Endothelial cell of umbilical vein (primary cell): ENCODE results near the gene SYTL2. TPM values are rescaled to one million over a fixed set of nuclear protein-coding genes. Genes with fewer than 3 reads are reported as not detected.

Experiments used
- BruUV-seq: library from RNA; stranded (reverse); fragments of 400-500 nt; replicated peaks from 2 replicates; lab custom pipeline; 2021; lab: Mats Ljungman, UMichigan
- CTCF ChIA-PET: fragments of 300-600, 350-600 bp; sonication (Branson Sonifier 250); formaldehyde crosslinking; loops from one replicate; lab custom pipeline; 2021; ENCODE audit warnings: antibody characterized with exemption, inconsistent platforms; lab: Charles Lee
- POLR2A ChIA-PET: fragments of 300-600, 350-600 bp; sonication (Branson Sonifier 250); formaldehyde crosslinking; loops from one replicate; lab custom pipeline; 2021; ENCODE audit warnings: antibody characterized with exemption, inconsistent platforms; lab: Charles Lee
- DNase-seq: peaks from one replicate; pipeline ENCODE4 v3.0.0-alpha.2; 2011; ENCODE audit warnings: low read depth, low spot score
- FAIRE-seq: peaks from 2 replicates; lab custom pipeline; 2011; peaks lifted over from hg19 to GRCh38; lab: Jason Lieb, UNC
- H2AFZ ChIP-seq: 2 replicates; pipeline ENCODE4 v1.6.0; 2012; ENCODE audit warnings: low read depth, low read length, control low read depth, inconsistent platforms
- H3K27ac ChIP-seq: 2 replicates; pipeline ENCODE4 v1.5.1; 2011; ENCODE audit warnings: low read depth, mild to moderate bottlenecking, control low read depth, low read length, moderate library complexity; ENCODE audit not compliant: insufficient read depth
- H3K27me3 ChIP-seq, 2 experiments: 2 replicates each; pipeline versions ENCODE4 v1.6.0 to v1.6.1; 2011; ENCODE audit warnings: low read length in 2 of 2, mixed read lengths in 1 of 2; ENCODE audit not compliant: control insufficient read depth in 2 of 2, insufficient read depth in 2 of 2
- H3K36me3 ChIP-seq, 2 experiments: 2 replicates in 1 of 2; 3 replicates in 1 of 2; pipeline ENCODE4 v1.5.1; 2011; ENCODE audit warnings: low read length in 2 of 2, mild to moderate bottlenecking in 1 of 2, moderate library complexity in 1 of 2; ENCODE audit not compliant: control insufficient read depth in 2 of 2, insufficient read depth in 2 of 2; ENCODE audit errors: extremely low read depth in 1 of 2
- H3K4me1 ChIP-seq: 3 replicates; pipeline ENCODE4 v1.5.1; 2011; ENCODE audit warnings: mild to moderate bottlenecking, low read length; ENCODE audit not compliant: control insufficient read depth, insufficient read depth; ENCODE audit errors: extremely low read depth
- H3K4me2 ChIP-seq: 2 replicates; pipeline ENCODE4 v1.6.1; 2011; ENCODE audit warnings: low read length, control low read depth, mixed read lengths; ENCODE audit not compliant: insufficient read depth
- H3K4me3 ChIP-seq, 3 experiments: fragments of 200-600 bp in 1 of 3; sonication (generic), shearing (Covaris generic) in 1 of 3; replicated peaks in 1 of 3; 2 replicates each; pipeline ENCODE4 v1.5.1; 2011 to 2016; ENCODE audit warnings: control low read depth in 3 of 3, low read length in 3 of 3, mild to moderate bottlenecking in 2 of 3, inconsistent platforms in 1 of 3, low read depth in 1 of 3, moderate library complexity in 1 of 3; ENCODE audit not compliant: insufficient read depth in 1 of 3
- H3K79me2 ChIP-seq: 2 replicates; pipeline ENCODE4 v1.6.0; 2012; ENCODE audit warnings: low read length, inconsistent platforms; ENCODE audit not compliant: control insufficient read depth, insufficient read depth
- H3K9ac ChIP-seq: replicated peaks from 2 replicates; pipeline ENCODE3; 2011; ENCODE audit warnings: low read length, control low read depth; ENCODE audit not compliant: insufficient read depth; ENCODE audit errors: extremely low read depth
- H3K9me1 ChIP-seq: replicated peaks from 3 replicates; pipeline ENCODE4 v1.6.0; 2011; ENCODE audit warnings: mild to moderate bottlenecking, low read length; ENCODE audit not compliant: control insufficient read depth, insufficient read depth; ENCODE audit errors: extremely low read depth
- H3K9me3 ChIP-seq: replicated peaks from 2 replicates; pipeline ENCODE4 v1.5.1; 2012; ENCODE audit warnings: low read length, inconsistent platforms; ENCODE audit not compliant: control insufficient read depth, insufficient read depth
- H4K20me1 ChIP-seq: replicated peaks from 2 replicates; pipeline ENCODE3; 2011; ENCODE audit warnings: mild to moderate bottlenecking, low read length; ENCODE audit not compliant: control insufficient read depth, insufficient read depth; ENCODE audit errors: extremely low read depth
- EZH2 ChIP-seq: IDR thresholded peaks from 2 replicates; pipeline ENCODE4 v1.6.1; 2012; ENCODE audit warnings: borderline replicate concordance, low read depth, mild to moderate bottlenecking, moderate library complexity, low read length, inconsistent platforms; ENCODE audit not compliant: severe bottlenecking
- FOS ChIP-seq: IDR thresholded peaks from 2 replicates; pipeline ENCODE4 v1.6.1; 2011; ENCODE audit warnings: mild to moderate bottlenecking, low read length, moderate library complexity, borderline replicate concordance; ENCODE audit not compliant: insufficient read depth
- GATA2 ChIP-seq: IDR thresholded peaks from 2 replicates; pipeline ENCODE4 v1.7.0; 2011; ENCODE audit warnings: low read depth, mild to moderate bottlenecking, moderate library complexity, mixed read lengths, low read length; ENCODE audit not compliant: insufficient read length, insufficient read depth
- JUN ChIP-seq: IDR thresholded peaks from 2 replicates; pipeline ENCODE4 v1.6.1; 2011; ENCODE audit warnings: borderline replicate concordance, low read depth; ENCODE audit not compliant: insufficient read length, insufficient read depth
- MAX ChIP-seq: IDR thresholded peaks from 2 replicates; pipeline ENCODE4 v1.6.1; 2011; ENCODE audit not compliant: insufficient read depth, insufficient read length
- MYC ChIP-seq: IDR thresholded peaks from one replicate; pipeline ENCODE4 v1.6.1; 2011; ENCODE audit warnings: mild to moderate bottlenecking, low read depth, low read length
- POLR2A ChIP-seq: IDR thresholded peaks from 2 replicates; pipeline ENCODE4 v1.6.1; 2012; ENCODE audit warnings: low read depth, mild to moderate bottlenecking, control low read depth, low read length
- POLR2AphosphoS5 ChIP-seq: IDR thresholded peaks from 2 replicates; pipeline ENCODE4 v1.6.1; 2012; ENCODE audit warnings: low read depth, mild to moderate bottlenecking, control low read depth, low read length, moderate library complexity; ENCODE audit not compliant: insufficient read depth
- dilution Hi-C: fragments of 300-500 bp; cut with MboI; formaldehyde crosslinking; loops from one replicate; pipeline ENCODE4 v1.15.0; 2019; ENCODE audit warnings: low sequenced_read_pairs; ENCODE audit not compliant: extremely low pct_ligation_motif_present
- intact Hi-C: fragments of 100-400 bp; cut with micrococcal nuclease; formaldehyde crosslinking; loops from one replicate; pipeline ENCODE4 v1.10.0; 2022
- polyA plus RNA-seq, 4 experiments: library from polyadenylated mRNA; depleted of rRNA in 3 of 4; stranded (reverse) in 3 of 4; unstranded in 1 of 4; fragments of >200 nt; gene quantifications; 2 replicates each; pipeline versions ENCODE4 v1.2.1 to v1.2.3, GENCODE V29; 2011 to 2012; ENCODE audit warnings: missing spikeins in 1 of 4
- total RNA-seq: library from RNA; stranded (reverse); gene quantifications from 2 replicates; pipeline ENCODE4 v1.2.3, GENCODE V29; 2021
- TF ChIP-seq, protein P1 (sequence below), 2 donors: IDR thresholded peaks; 1 replicate in 1 of 2; 2 replicates in 1 of 2; pipeline ENCODE4 v1.5.1; 2011; ENCODE audit warnings: low read length in 2 of 2, mild to moderate bottlenecking in 2 of 2, moderate library complexity in 2 of 2, control low read depth in 1 of 2, inconsistent platforms in 1 of 2, low read depth in 1 of 2; ENCODE audit not compliant: insufficient read depth in 1 of 2; ENCODE audit errors: extremely low read depth in 1 of 2

Gene SYTL2
- total and polyA plus RNA-seq, 2 donors (not counting 3 experiments of a cell fraction or from before 2014, with no cell fraction given) = 1.4 to 2.4 TPM

DNA sequence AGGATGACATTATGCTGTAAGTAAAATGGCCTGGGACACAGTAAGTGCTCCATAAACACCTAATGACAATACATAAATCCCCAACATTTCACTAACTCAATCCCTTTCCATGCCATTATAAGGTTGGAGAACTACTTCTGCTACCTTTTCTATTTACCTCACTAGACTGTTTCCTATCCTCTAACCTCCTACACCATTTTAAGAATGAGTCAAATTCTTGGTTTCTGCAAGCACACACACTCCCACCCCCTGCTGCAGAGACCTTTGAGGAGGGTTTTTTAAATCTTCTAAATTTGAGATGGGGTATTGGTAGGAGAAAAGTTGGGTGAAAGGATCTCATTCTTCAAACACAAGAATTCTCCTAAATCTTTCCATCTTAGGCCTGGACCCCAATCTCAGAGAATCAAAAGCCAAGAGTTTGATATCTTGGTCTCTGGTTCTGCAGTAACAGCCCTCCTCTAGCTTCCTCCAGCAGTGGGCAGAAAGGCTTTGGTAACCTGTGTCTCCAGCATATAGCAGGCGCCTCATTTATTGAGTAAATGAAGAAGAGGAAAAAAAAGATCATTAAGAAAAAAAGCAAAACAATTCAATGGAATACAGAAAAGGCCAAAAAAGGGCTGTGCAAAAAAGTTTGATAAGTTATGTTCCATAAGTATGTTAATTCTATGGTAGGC, 42.3 kb downstream of the SYTL2 start:
- H3K4me3 ChIP-seq = no peak overlapping the region
- H2AFZ ChIP-seq = no peak overlapping the region
- no peaks in the 10 kb centered on the region for H3K79me2 ChIP-seq
- POLR2A ChIA-PET = no interaction called here
- peaks cover 16 to 20% of the 10 kb centered on the region in 2 experiments for H3K27me3 ChIP-seq
- no peaks in the 10 kb centered on the region for H3K36me3 ChIP-seq
- no peaks in the 10 kb centered on the region for H3K4me1 ChIP-seq
- H3K9me1 ChIP-seq = no peaks in the 10 kb centered on the region
- DNase-seq (no peak), FAIRE-seq (no peak)
- H3K27ac ChIP-seq = no peak overlapping the region
- no peak overlapping the region for H3K9ac ChIP-seq
- CTCF ChIA-PET = no interaction called here
- no peak overlapping the region for H3K4me2 ChIP-seq
- dilution Hi-C loops = no loop called here
- no peaks in the 10 kb centered on the region for H3K9me3 ChIP-seq
- TF ChIP-seq MAX (no peak), MYC (no peak), POLR2A (no peak), JUN (no peak), FOS (no peak), EZH2 (no peak), POLR2AphosphoS5 (no peak), GATA2 (no peak)
- TF ChIP-seq, protein P1, sequence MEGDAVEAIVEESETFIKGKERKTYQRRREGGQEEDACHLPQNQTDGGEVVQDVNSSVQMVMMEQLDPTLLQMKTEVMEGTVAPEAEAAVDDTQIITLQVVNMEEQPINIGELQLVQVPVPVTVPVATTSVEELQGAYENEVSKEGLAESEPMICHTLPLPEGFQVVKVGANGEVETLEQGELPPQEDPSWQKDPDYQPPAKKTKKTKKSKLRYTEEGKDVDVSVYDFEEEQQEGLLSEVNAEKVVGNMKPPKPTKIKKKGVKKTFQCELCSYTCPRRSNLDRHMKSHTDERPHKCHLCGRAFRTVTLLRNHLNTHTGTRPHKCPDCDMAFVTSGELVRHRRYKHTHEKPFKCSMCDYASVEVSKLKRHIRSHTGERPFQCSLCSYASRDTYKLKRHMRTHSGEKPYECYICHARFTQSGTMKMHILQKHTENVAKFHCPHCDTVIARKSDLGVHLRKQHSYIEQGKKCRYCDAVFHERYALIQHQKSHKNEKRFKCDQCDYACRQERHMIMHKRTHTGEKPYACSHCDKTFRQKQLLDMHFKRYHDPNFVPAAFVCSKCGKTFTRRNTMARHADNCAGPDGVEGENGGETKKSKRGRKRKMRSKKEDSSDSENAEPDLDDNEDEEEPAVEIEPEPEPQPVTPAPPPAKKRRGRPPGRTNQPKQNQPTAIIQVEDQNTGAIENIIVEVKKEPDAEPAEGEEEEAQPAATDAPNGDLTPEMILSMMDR (IDR thresholded peaks at IDR 0.05; ENCODE audit: extremely low read depth in 1 of 2, insufficient read depth in 1 of 2, low read depth in 1 of 2, low read length in 2 of 2) = no peak
- BruUV-seq = no TSS peak
- H4K20me1 ChIP-seq = no peaks in the 10 kb centered on the region
- intact Hi-C loops = no loop called here
